DOHH2 (cell line): ENCODE measurements around the gene CCDC154.

Source experiments
- H3F3A ChIP-seq: fragments of 200-600 bp; sonication (generic), shearing (Covaris generic); 2 replicates; pipeline ENCODE4 v1.6.0; 2016; ENCODE audit warnings: antibody characterized with exemption, mild to moderate bottlenecking; ENCODE audit not compliant: control insufficient read depth, insufficient read depth
- H3K27ac ChIP-seq: fragments of 200-600 bp; sonication (generic); 2 replicates; pipeline ENCODE4 v1.5.1; 2014; ENCODE audit warnings: low read depth, mild to moderate bottlenecking, low read length, moderate library complexity
- H3K27me3 ChIP-seq: fragments of 200-600 bp; sonication (generic); 2 replicates; pipeline ENCODE4 v1.6.1; 2014; ENCODE audit warnings: mild to moderate bottlenecking, low read length, mixed read lengths; ENCODE audit not compliant: control insufficient read depth
- H3K36me3 ChIP-seq: fragments of 200-600 bp; sonication (generic); 2 replicates; pipeline ENCODE4 v1.6.1; 2014; ENCODE audit warnings: mild to moderate bottlenecking, low read length, moderate library complexity, mixed read lengths; ENCODE audit not compliant: control insufficient read depth
- H3K4me1 ChIP-seq: fragments of 200-600 bp; sonication (generic); 2 replicates; pipeline ENCODE4 v1.6.1; 2014; ENCODE audit warnings: mild to moderate bottlenecking, low read length, mixed read lengths; ENCODE audit not compliant: control insufficient read depth
- H3K4me2 ChIP-seq: fragments of 200-600 bp; sonication (generic); 2 replicates; pipeline ENCODE4 v1.6.0; 2014; ENCODE audit warnings: mild to moderate bottlenecking, low read length, moderate library complexity
- H3K4me3 ChIP-seq: fragments of 200-600 bp; sonication (generic); 2 replicates; pipeline ENCODE4 v1.5.1; 2014; ENCODE audit warnings: mild to moderate bottlenecking, low read length, mixed read lengths
- H3K79me2 ChIP-seq: fragments of 200-600 bp; sonication (generic); 2 replicates; pipeline ENCODE4 v1.6.1; 2014; ENCODE audit warnings: mild to moderate bottlenecking, low read length, mixed read lengths; ENCODE audit not compliant: control insufficient read depth
- H3K9me2 ChIP-seq: fragments of 200-600 bp; sonication (generic); replicated peaks from 2 replicates; pipeline ENCODE4 v1.6.1; 2014; ENCODE audit warnings: mild to moderate bottlenecking, low read length, mixed read lengths; ENCODE audit not compliant: control insufficient read depth
- H3K9me3 ChIP-seq: fragments of 200-600 bp; sonication (generic); 2 replicates; pipeline ENCODE4 v1.6.1; 2014; ENCODE audit warnings: antibody characterized with exemption, low read length, mixed read lengths; ENCODE audit not compliant: control insufficient read depth, insufficient read depth
- H4K20me1 ChIP-seq: fragments of 200-600 bp; sonication (generic); 2 replicates; pipeline ENCODE4 v1.6.0; 2014; ENCODE audit warnings: low read depth, mild to moderate bottlenecking, antibody characterized with exemption, low read length, moderate library complexity; ENCODE audit not compliant: control insufficient read depth, insufficient read depth
- EZH2phosphoT487 ChIP-seq: fragments of 200-600 bp; sonication (generic); IDR thresholded peaks from 2 replicates; pipeline ENCODE4 v1.6.1; 2017; ENCODE audit warnings: borderline replicate concordance, mild to moderate bottlenecking, antibody characterized with exemption, low read length, moderate library complexity, mixed read lengths
- TF ChIP-seq, protein P1 (sequence below): fragments of 200-600 bp; sonication (generic); IDR thresholded peaks from one replicate; pipeline ENCODE4 v1.5.1; 2014; ENCODE audit warnings: antibody characterized with exemption, mild to moderate bottlenecking, low read depth, low read length; ENCODE audit not compliant: poor library complexity, severe bottlenecking

Gene CCDC154

DNA sequence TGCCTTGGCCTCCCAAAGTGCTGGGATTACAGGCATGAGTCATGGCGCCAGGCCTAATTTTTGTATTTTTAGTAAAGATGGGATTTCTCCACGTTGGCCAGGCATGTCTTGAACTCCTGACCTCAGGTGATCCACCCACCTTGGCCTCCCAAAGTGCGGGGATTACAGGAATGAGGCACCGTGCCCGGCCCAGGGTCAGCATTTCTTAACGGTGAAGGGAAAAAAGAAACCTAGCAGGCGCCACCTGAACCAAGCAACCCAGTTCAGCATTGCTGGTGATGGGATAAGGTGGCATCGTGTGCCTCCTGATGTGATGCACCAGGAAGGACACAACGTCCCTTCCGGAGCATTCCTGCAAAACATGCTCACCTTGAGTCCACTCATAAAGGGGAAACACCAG, 32.7 kb upstream of the CCDC154 start:
- no peak for TF ChIP-seq EZH2phosphoT487
- TF ChIP-seq, protein P1, sequence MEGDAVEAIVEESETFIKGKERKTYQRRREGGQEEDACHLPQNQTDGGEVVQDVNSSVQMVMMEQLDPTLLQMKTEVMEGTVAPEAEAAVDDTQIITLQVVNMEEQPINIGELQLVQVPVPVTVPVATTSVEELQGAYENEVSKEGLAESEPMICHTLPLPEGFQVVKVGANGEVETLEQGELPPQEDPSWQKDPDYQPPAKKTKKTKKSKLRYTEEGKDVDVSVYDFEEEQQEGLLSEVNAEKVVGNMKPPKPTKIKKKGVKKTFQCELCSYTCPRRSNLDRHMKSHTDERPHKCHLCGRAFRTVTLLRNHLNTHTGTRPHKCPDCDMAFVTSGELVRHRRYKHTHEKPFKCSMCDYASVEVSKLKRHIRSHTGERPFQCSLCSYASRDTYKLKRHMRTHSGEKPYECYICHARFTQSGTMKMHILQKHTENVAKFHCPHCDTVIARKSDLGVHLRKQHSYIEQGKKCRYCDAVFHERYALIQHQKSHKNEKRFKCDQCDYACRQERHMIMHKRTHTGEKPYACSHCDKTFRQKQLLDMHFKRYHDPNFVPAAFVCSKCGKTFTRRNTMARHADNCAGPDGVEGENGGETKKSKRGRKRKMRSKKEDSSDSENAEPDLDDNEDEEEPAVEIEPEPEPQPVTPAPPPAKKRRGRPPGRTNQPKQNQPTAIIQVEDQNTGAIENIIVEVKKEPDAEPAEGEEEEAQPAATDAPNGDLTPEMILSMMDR = no peak
- H3K4me1 ChIP-seq = peaks cover 34% of the 10 kb centered on the region

DNA sequence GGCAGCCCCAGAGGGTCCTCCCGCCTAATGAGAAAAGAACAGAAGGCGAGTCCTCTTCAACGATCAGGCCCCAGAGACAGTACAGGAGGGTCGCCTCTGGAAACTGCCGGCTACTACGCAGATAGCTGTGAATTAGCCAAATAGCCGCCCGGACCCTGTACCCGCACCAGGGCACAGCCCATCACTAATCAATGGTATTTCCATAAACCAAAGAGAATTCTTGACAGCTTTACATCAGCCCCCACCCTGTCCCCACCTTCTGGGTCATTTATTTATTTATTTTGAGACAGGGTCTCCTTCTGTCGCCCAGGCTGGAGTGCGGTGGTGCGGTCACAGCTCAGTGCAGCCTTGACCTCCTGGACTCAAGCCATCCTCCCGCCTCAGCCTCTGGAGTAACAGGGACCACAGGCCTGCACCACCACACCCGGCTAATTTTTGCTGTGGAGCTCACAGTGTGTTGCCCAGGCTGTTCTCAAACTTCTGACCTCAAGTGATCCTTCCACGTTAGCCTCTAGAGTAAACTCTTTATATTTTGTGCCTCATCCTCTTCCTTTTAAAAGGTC, 31.3 kb upstream of the CCDC154 start:
- Histone ChIP-seq H3K4me1 (peaks cover 43% of the 10 kb centered on the region), H3K4me3 (peak overlapping the region; percentile 95), H3K9me2 (no peaks in the 10 kb centered on the region), H3K4me2 (peak overlapping the region; percentile 94), H3K79me2 (peaks cover 49% of the 10 kb centered on the region), H3F3A (peaks cover 10% of the 10 kb centered on the region; the same call in 1 of the 2 replicates), H3K9me3 (no peaks in the 10 kb centered on the region), H3K27ac (peak overlapping the region; percentile 61), H3K27me3 (peaks cover 2% of the 10 kb centered on the region), H3K36me3 (0 out of 2 replicates have a peak, but pooled peaks cover 4% of the 10 kb centered on the region), H4K20me1 (no peaks in the 10 kb centered on the region)
- TF ChIP-seq, protein P1 = no peak
- no peak for TF ChIP-seq EZH2phosphoT487

More for the DNA sequence above, 32.7 kb upstream of the CCDC154 start:
- Histone ChIP-seq H3K36me3 (0 out of 2 replicates have a peak, but pooled peaks cover 4% of the 10 kb centered on the region), H3K4me3 (no peak overlapping the region), H3K9me3 (no peaks in the 10 kb centered on the region), H3K9me2 (no peaks in the 10 kb centered on the region), H3K27me3 (peaks cover 15% of the 10 kb centered on the region), H3K4me2 (no peak overlapping the region), H3K27ac (no peak overlapping the region), H3K79me2 (peaks cover 35% of the 10 kb centered on the region), H4K20me1 (no peaks in the 10 kb centered on the region), H3F3A (peaks cover 10% of the 10 kb centered on the region; the same call in 1 of the 2 replicates)

DNA sequence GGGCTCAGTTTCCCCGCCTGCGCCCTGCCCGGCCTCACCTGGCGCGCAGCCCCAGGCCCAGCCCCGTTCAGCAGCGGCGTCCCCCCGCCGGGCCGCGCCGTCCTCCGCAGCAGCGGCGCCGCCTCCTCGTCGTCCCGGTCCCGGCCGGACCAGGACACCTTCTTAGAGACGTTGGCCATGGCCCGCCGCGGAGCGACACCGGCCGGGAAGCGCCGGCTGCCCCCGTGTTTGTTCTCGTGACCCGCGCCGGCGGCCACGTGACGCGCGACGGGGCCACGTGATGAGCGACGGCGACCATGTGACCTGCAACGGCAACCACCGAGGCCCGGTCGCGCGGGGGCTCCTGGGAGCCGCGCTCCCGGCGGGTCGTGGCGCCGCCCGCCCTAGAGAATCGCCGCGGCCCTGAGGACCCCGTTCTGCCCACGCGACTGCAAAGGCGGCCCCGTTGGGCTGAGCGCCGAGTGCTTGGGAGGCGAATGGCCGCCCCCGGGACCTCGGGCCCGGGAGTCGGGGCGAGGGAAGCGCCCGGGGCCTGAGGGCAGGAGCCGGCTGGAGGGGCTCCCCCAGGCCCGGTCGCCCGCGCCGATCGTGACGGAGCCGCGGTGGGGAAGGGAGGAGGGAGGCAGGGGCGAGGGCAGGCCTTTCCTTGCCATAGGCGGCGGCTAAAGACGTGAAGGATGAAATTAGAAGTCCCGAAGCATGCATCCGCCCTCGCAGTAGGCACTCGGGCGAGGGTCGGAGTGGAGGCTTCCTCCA, 30.6 kb upstream of the CCDC154 start, which contains the start of gene CLCN7:
CLCN7 (minus strand) TSS at position 233 of the 756 bp plus-strand sequence; CDS start at position 179, 54 bp downstream.
- H3K9me2 ChIP-seq = no peaks in the 10 kb centered on the region
- H3K27ac ChIP-seq = peak within 1 kb of the TSS; percentile 61
- H4K20me1 ChIP-seq = no peaks in the 10 kb centered on the region
- H3K36me3 ChIP-seq = 0 out of 2 replicates have a peak, but pooled peaks cover 4% of the 10 kb centered on the region
- H3K79me2 ChIP-seq = peaks cover 56% of the 10 kb centered on the region
- no peaks in the 10 kb centered on the region for H3K9me3 ChIP-seq
- no peaks in the 10 kb centered on the region for H3K27me3 ChIP-seq
- no peak for TF ChIP-seq EZH2phosphoT487
- TF ChIP-seq, protein P1 = no peak
- H3K4me3 ChIP-seq = peak within 1 kb of the TSS; percentile 95
- H3K4me1 ChIP-seq = peaks cover 47% of the 10 kb centered on the region
- H3F3A ChIP-seq = peaks cover 6% of the 10 kb centered on the region; the same call in 1 of the 2 replicates
- peak within 1 kb of the TSS; percentile 94 for H3K4me2 ChIP-seq
